ENCODE measurements around the gene DENND1A. TPM values are rescaled to one million over a fixed set of nuclear protein-coding genes. Genes with fewer than 3 reads are reported as not detected.

DENND1A gene
- total RNA-seq, 1 donor, result 22.9 TPM

- no peak for DNase-seq (ENCODE audit: low read depth)
- no peak overlapping the region for H3K4me3 ChIP-seq (ENCODE audit: low read depth, low read length)
- no peak for TF ChIP-seq CTCF (IDR thresholded peaks at IDR 0.05; ENCODE audit: insufficient read depth, low read depth, low read length)
These were observed 484.8 kb downstream of the DENND1A start for GRCh38 chr9:123445116-123445515.

GRCh38 chr9:123441769-123442168, 488.2 kb downstream of the DENND1A start:
- DNase-seq (ENCODE audit: low read depth), result no peak
- H3K4me3 ChIP-seq (ENCODE audit: low read depth, low read length), result no peak overlapping the region
- TF ChIP-seq CTCF (IDR thresholded peaks at IDR 0.05; ENCODE audit: insufficient read depth, low read depth, low read length), result no peak

- TF ChIP-seq CTCF (IDR thresholded peaks at IDR 0.05; ENCODE audit: insufficient read depth, low read depth, low read length), result no peak
- DNase-seq (ENCODE audit: low read depth), result no peak
- H3K4me3 ChIP-seq (ENCODE audit: low read depth, low read length), result no peak overlapping the region
These were observed 489.7 kb downstream of the DENND1A start for GRCh38 chr9:123440256-123440655.

- H3K4me3 ChIP-seq (ENCODE audit: low read depth, low read length), result no peak overlapping the region
- DNase-seq (ENCODE audit: low read depth), result no peak
- no peak for TF ChIP-seq CTCF (IDR thresholded peaks at IDR 0.05; ENCODE audit: insufficient read depth, low read depth, low read length)
These were observed 491.1 kb downstream of the DENND1A start for GRCh38 chr9:123438821-123439220.

GRCh38 chr9:123438321-123438720, 491.6 kb downstream of the DENND1A start:
- no peak overlapping the region for H3K4me3 ChIP-seq (ENCODE audit: low read depth, low read length)
- peak; percentile 8 for DNase-seq (ENCODE audit: low read depth)
- TF ChIP-seq CTCF (IDR thresholded peaks at IDR 0.05; ENCODE audit: insufficient read depth, low read depth, low read length), result no peak

GRCh38 chr9:123437201-123437600, 492.7 kb downstream of the DENND1A start:
- TF ChIP-seq CTCF (IDR thresholded peaks at IDR 0.05; ENCODE audit: insufficient read depth, low read depth, low read length), result no peak

GRCh38 chr9:123435471-123435870, 494.5 kb downstream of the DENND1A start:
- H3K4me3 ChIP-seq (ENCODE audit: low read depth, low read length), result no peak overlapping the region
- no peak for DNase-seq (ENCODE audit: low read depth)
- no peak for TF ChIP-seq CTCF (IDR thresholded peaks at IDR 0.05; ENCODE audit: insufficient read depth, low read depth, low read length)

More at GRCh38 chr9:123437201-123437600, 492.7 kb downstream of the DENND1A start:
- DNase-seq (ENCODE audit: low read depth), result no peak
- H3K4me3 ChIP-seq (ENCODE audit: low read depth, low read length), result no peak overlapping the region

All from fibroblast of villous mesenchyme (primary cell).